GM12891 (cell line): Measurements from ENCODE around the gene HMG20A.

ENCODE experiments used
- POLR2A ChIP-seq: IDR thresholded peaks from 2 replicates; pipeline ENCODE4 v1.6.1; 2011; ENCODE audit warnings: low read depth, low read length, control low read depth
- POLR2AphosphoS5 ChIP-seq: IDR thresholded peaks from 2 replicates; pipeline ENCODE4 v1.6.1; 2011; ENCODE audit warnings: low read depth, low read length, control low read depth
- SPI1 ChIP-seq: IDR thresholded peaks from 2 replicates; pipeline ENCODE4 v1.6.1; 2011; ENCODE audit warnings: low read depth, low read length, control low read depth
- TAF1 ChIP-seq: IDR thresholded peaks from 2 replicates; pipeline ENCODE4 v1.6.1; 2011; ENCODE audit warnings: low read depth, low read length, control low read depth

DNA sequence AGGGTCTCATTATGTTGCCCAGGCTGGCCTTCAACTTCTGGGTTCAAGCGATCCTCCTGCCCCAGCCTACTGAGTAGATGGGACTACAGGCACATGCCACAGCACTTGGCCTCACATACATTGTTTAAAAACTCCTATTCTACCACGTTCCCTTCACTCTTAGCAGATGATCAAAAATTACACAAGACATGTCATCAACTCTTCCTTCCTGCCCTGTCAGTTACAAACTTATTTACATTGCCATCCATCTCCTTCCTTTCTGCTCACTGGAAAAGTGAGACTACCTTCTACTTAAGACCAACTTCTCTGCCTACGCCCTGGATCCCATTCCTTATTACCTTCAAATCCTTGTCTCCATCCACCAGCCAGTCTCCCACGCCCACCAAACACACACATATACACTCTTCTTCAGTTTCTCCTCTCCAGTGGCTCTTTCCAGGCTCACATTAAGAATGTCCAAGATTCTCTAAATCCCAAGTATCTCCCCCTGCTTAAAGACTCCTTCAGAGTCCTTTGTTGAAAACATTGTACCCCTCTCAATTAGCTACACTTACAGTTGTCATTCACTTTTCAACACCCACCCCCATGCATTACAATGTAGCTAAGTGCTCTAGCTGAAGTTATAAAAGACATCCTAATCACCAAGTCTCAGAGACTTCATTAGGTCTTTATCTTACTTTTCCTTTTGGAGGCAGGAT, 5.1 kb upstream of the HMG20A start:
- TF ChIP-seq POLR2A (no peak), POLR2AphosphoS5 (no peak), TAF1 (no peak), SPI1 (no peak)
